HepG2 (cell line): ENCODE measurements around the gene LTA. TPM values are rescaled to one million over a fixed set of nuclear protein-coding genes. Genes with fewer than 3 reads are reported as not detected.

Source experiments
- CEBPG ChIP-seq: IDR thresholded peaks from 2 replicates; pipeline ENCODE4 v1.6.1; 2016
- HDAC2 ChIP-seq: sonication (generic); formaldehyde crosslinking; IDR thresholded peaks from 2 replicates; pipeline ENCODE4 v1.4.0; 2020; ENCODE audit warnings: missing genetic modification reagents
- HNF4A ChIP-seq: sonication (generic); formaldehyde crosslinking; IDR thresholded peaks from 2 replicates; pipeline ENCODE4 v1.4.0; 2020; ENCODE audit warnings: missing genetic modification reagents
- ISL2 ChIP-seq: sonication (generic); formaldehyde crosslinking; IDR thresholded peaks from 2 replicates; pipeline ENCODE4 v1.5.0; 2020; ENCODE audit warnings: missing genetic modification reagents
- KDM1A ChIP-seq: IDR thresholded peaks from 2 replicates; pipeline ENCODE4 v1.6.1; 2016; ENCODE audit warnings: missing compliant biosample characterization
- KLF15 ChIP-seq: sonication (generic); formaldehyde crosslinking; IDR thresholded peaks from 2 replicates; pipeline ENCODE4 v1.8.1; 2023; ENCODE audit warnings: borderline replicate concordance, mild to moderate bottlenecking, inconsistent platforms, missing genetic modification reagents, mixed read lengths
- NCOR1 ChIP-seq: fragments of 200-600 bp; sonication (generic); IDR thresholded peaks from 2 replicates; pipeline ENCODE4 v1.7.0; 2017; ENCODE audit warnings: antibody characterized with exemption, low read length, borderline replicate concordance
- NFE2L2 ChIP-seq: fragments of 150-350 bp; IDR thresholded peaks from 2 replicates; pipeline ENCODE4 v1.6.1; 2014; ENCODE audit warnings: low read length
- PAXIP1 ChIP-seq: sonication (generic); formaldehyde crosslinking; conservative IDR thresholded peaks from 2 replicates; pipeline ENCODE4 v1.4.0; 2020; ENCODE audit warnings: mild to moderate bottlenecking, missing genetic modification reagents, moderate library complexity
- SKI ChIP-seq: fragments of 450-650 bp; IDR thresholded peaks from one replicate; pipeline ENCODE4 v1.6.1; 2018; ENCODE audit warnings: mild to moderate bottlenecking; ENCODE audit not compliant: partially characterized antibody
- SP4 ChIP-seq: sonication (generic); formaldehyde crosslinking; IDR thresholded peaks from 2 replicates; pipeline ENCODE4 v1.8.1; 2023; ENCODE audit warnings: mild to moderate bottlenecking, missing genetic modification reagents
- SUZ12 ChIP-seq: fragments of 150-350 bp; IDR thresholded peaks from 2 replicates; pipeline ENCODE4 v1.6.1; 2014; ENCODE audit warnings: low read depth, low read length
- TERF1 ChIP-seq: sonication (generic); formaldehyde crosslinking; IDR thresholded peaks from 2 replicates; pipeline ENCODE4 v1.8.0; 2022; ENCODE audit warnings: mild to moderate bottlenecking, missing genetic modification reagents, moderate library complexity
- TOE1 ChIP-seq: sonication (generic); formaldehyde crosslinking; IDR thresholded peaks from 2 replicates; pipeline ENCODE4 v1.4.0; 2020; ENCODE audit warnings: mild to moderate bottlenecking, missing genetic modification reagents
- XRCC5 ChIP-seq: fragments of 200-400 bp; formaldehyde crosslinking; optimal IDR thresholded peaks from 2 replicates; pipeline ENCODE3; 2017; ENCODE audit warnings: mild to moderate bottlenecking, low read length
- ZBED4 ChIP-seq: sonication (generic); formaldehyde crosslinking; IDR thresholded peaks from 2 replicates; pipeline ENCODE4 v1.4.0; 2020; ENCODE audit warnings: missing genetic modification reagents, borderline replicate concordance
- ZMYM3 ChIP-seq: sonication (generic); formaldehyde crosslinking; IDR thresholded peaks from 2 replicates; pipeline ENCODE4 v1.5.1; 2020; ENCODE audit warnings: mild to moderate bottlenecking, missing genetic modification reagents
- ZNF256 ChIP-seq: sonication (generic); formaldehyde crosslinking; conservative IDR thresholded peaks from 2 replicates; pipeline ENCODE4 v1.4.0; 2020; ENCODE audit warnings: missing genetic modification reagents
- ZNF33B ChIP-seq: sonication (generic); formaldehyde crosslinking; IDR thresholded peaks from 2 replicates; pipeline ENCODE4 v1.5.1; 2020; ENCODE audit warnings: mild to moderate bottlenecking, missing genetic modification reagents
- ZNF547 ChIP-seq: sonication (generic); formaldehyde crosslinking; IDR thresholded peaks from 2 replicates; pipeline ENCODE4 v1.5.1; 2020; ENCODE audit warnings: mild to moderate bottlenecking, missing genetic modification reagents
- ZNF556 ChIP-seq: sonication (generic); formaldehyde crosslinking; IDR thresholded peaks from 2 replicates; pipeline ENCODE4 v1.4.0; 2020; ENCODE audit warnings: mild to moderate bottlenecking, missing genetic modification reagents, borderline replicate concordance
- ZNF652 ChIP-seq: IDR thresholded peaks from 2 replicates; pipeline ENCODE4 v1.6.1; 2016; ENCODE audit warnings: low read depth, borderline replicate concordance
- ZNF790 ChIP-seq: sonication (generic); formaldehyde crosslinking; IDR thresholded peaks from 2 replicates; pipeline ENCODE4 v1.8.0; 2022; ENCODE audit warnings: missing genetic modification reagents, mild to moderate bottlenecking, borderline replicate concordance
- polyA plus RNA-seq, 8 experiments: library from polyadenylated mRNA; depleted of rRNA in 3 of 8; stranded (reverse) in 7 of 8; unstranded in 1 of 8; fragments of >200 nt; fragmentation: Illumina TruSeq in 4 of 8; extraction: Trizol in 4 of 8; gene quantifications; 2 replicates each; pipeline versions ENCODE4 v1.2.1 to v1.2.3, GENCODE V29; 2011 to 2016; ENCODE audit warnings: low read depth in 4 of 8, missing spikeins in 1 of 8, mixed read lengths in 1 of 8; ENCODE audit not compliant: insufficient read depth in 1 of 8
- total RNA-seq, 5 experiments: library from RNA; depleted of rRNA; stranded (reverse); fragments of >200 nt; fragmentation: Illumina TruSeq; extraction: Trizol; gene quantifications; 2 replicates each; pipeline ENCODE4 v1.2.3, GENCODE V29; 2016; ENCODE audit warnings: low read depth in 1 of 5

Gene LTA
- total and polyA plus RNA-seq, 2 of the 13 experiments (the other 11 are each of a cell fraction or from before 2014, with no cell fraction given): 0.09 TPM; not detected in 1

GRCh38 chr6:31619805-31620585 is 47.9 kb downstream of the LTA start (continued):
- TF ChIP-seq PAXIP1 (CRISPR knock-in tag) (peak; percentile 67), NCOR1 (peak; percentile 31; the same call in 1 of the 2 replicates), NFE2L2 (no peak), KLF15 (0 out of 2 replicates have a peak, but pooled peaks have one; percentile 57), ZNF33B (no peak), CEBPG (CRISPR knock-in tag) (peak; percentile 9; the same call in 1 of the 2 replicates), SKI (peak; percentile 53), KDM1A (CRISPR knock-in tag) (no peak), ZNF556 (CRISPR knock-in tag) (no peak), ISL2 (CRISPR knock-in tag) (peak; percentile 44), ZBED4 (CRISPR knock-in tag) (no peak; the same call in 1 of the 2 replicates), HNF4A (CRISPR knock-in tag) (no peak; the same call in 1 of the 2 replicates), TERF1 (CRISPR knock-in tag) (no peak), XRCC5 (peak; percentile 91), ZNF547 (CRISPR knock-in tag) (no peak; the same call in 1 of the 2 replicates), ZNF256 (CRISPR knock-in tag) (no peak), HDAC2 (peak; percentile 47; the same call in 1 of the 2 replicates), ZMYM3 (CRISPR knock-in tag) (peak; percentile 35; the same call in 1 of the 2 replicates), SUZ12 (no peak), SP4 (CRISPR knock-in tag) (peak; percentile 97), ZNF790 (CRISPR knock-in tag) (peak; percentile 41; the same call in 1 of the 2 replicates), ZNF652 (CRISPR knock-in tag) (no peak), TOE1 (0 out of 2 replicates have a peak, but pooled peaks have one; percentile 21)
